Esophagus muscularis mucosa (tissue), 3 donors: Measurements from ENCODE around the gene KLK7.

Source experiments
- CTCF ChIP-seq, 3 experiments: fragments of 200-600 bp in 2 of 3; fragments of 450-650 bp in 1 of 3; sonication (generic) in 2 of 3; IDR thresholded peaks; one replicate each; pipeline ENCODE4 v1.5.1; 2017 to 2019; ENCODE audit warnings: antibody characterized with exemption in 3 of 3, mild to moderate bottlenecking in 2 of 3, moderate library complexity in 1 of 3
- POLR2A ChIP-seq: fragments of 450-650 bp; IDR thresholded peaks from one replicate; pipeline ENCODE4 v1.6.1; 2017; ENCODE audit warnings: antibody characterized with exemption, moderate library complexity, mild to moderate bottlenecking, low read depth
- POLR2AphosphoS5 ChIP-seq, 2 donors: sonication (generic); formaldehyde crosslinking; IDR thresholded peaks; one replicate each; pipeline ENCODE4 v1.6.1; 2017; ENCODE audit warnings: antibody characterized with exemption in 2 of 2

DNA sequence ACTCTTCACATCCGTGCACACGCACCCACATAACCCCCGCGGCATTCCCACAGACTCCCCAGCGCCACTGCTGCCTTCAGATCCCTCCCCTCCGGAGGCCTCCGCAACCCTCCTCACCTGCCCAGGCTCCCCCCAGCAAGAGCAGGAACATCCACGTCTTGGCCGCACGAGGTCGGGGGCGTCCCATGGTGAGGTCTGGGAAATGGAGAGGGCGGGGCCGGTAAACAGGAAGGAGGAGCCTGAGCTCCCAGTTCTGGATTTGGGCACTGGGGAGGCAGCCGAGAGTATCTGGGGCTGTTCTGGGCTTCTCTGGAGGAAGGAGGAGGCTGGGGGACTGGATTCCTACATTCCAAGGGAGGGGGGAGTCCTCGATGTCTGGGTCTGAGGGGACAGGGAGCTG is 17.3 kb upstream of the KLK7 start:
- TF ChIP-seq CTCF (IDR thresholded peaks at IDR 0.05) (no peak), POLR2A (no peak), POLR2AphosphoS5 (IDR thresholded peaks at IDR 0.05) (no peak)
